BLaER1 treated with 17β-estradiol and CSF1 and Interleukin-3, amounts not matched to agents 10 nM and 100 nM (cell line): ENCODE data around the gene S100G.
"Not testable (repeated sequence)": the region's sequence is repeated elsewhere in the genome, so short reads cannot be mapped to it uniquely, and the experiment has no call there.

ENCODE experiments used
- H3K27ac ChIP-seq, 11 experiments: shearing (Covaris generic); formaldehyde crosslinking; 2 replicates each; pipeline ENCODE4 v1.8.1; 2022
- H3K27me3 ChIP-seq, 11 experiments: shearing (Covaris generic); formaldehyde crosslinking; 2 replicates each; pipeline ENCODE4 v1.8.1; 2022
- H3K36me3 ChIP-seq, 11 experiments: shearing (Covaris generic); formaldehyde crosslinking; 2 replicates each; pipeline ENCODE4 v1.8.1; 2022
- H3K4me1 ChIP-seq, 10 experiments: shearing (Covaris generic); formaldehyde crosslinking; 2 replicates each; pipeline ENCODE4 v1.8.1; 2022
- H3K4me2 ChIP-seq, 11 experiments: shearing (Covaris generic); formaldehyde crosslinking; 2 replicates each; pipeline ENCODE4 v1.8.1; 2022
- H3K4me3 ChIP-seq, 10 experiments: shearing (Covaris generic); formaldehyde crosslinking; 2 replicates each; pipeline ENCODE4 v1.8.1; 2022
- H3K9ac ChIP-seq, 11 experiments: shearing (Covaris generic); formaldehyde crosslinking; 2 replicates each; pipeline ENCODE4 v1.8.1; 2022
- H3K9me3 ChIP-seq, 11 experiments: shearing (Covaris generic); formaldehyde crosslinking; replicated peaks in 1 of 11; 2 replicates each; pipeline ENCODE4 v1.8.1; 2022
- H4K20me1 ChIP-seq, 11 experiments: shearing (Covaris generic); formaldehyde crosslinking; 2 replicates each; pipeline ENCODE4 v1.8.1; 2022
- Cebpa-rat ChIP-seq, 11 experiments: shearing (Covaris generic); IDR thresholded peaks; 2 replicates each; pipeline ENCODE4 v1.8.1; 2022

The S100G gene, protein sequence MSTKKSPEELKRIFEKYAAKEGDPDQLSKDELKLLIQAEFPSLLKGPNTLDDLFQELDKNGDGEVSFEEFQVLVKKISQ

GRCh38 chrX:16649858-16650257 lies at the start of gene S100G:
S100G (plus strand) TSS chrX:16650158; CDS start chrX:16651007, 849 bp downstream.
- H3K9me3 ChIP-seq: no peaks in the 10 kb centered on the region
- no peaks in the 10 kb centered on the region for H3K4me1 ChIP-seq
- H4K20me1 ChIP-seq: peaks cover 0 to 8% (median 0%) of the 10 kb centered on the region in 11 experiments; a peak in 5 of 22 replicates
- no peak within 1 kb of the TSS for H3K27ac ChIP-seq
- H3K4me2 ChIP-seq: no peak within 1 kb of the TSS
- peaks cover 93 to 100% (median 99%) of the 10 kb centered on the region in 11 experiments for H3K27me3 ChIP-seq
- H3K4me3 ChIP-seq: no peak within 1 kb of the TSS
- TF ChIP-seq Cebpa-rat (IDR thresholded peaks at IDR 0.05): no peak
- no peaks in the 10 kb centered on the region for H3K36me3 ChIP-seq
- no peak within 1 kb of the TSS for H3K9ac ChIP-seq

- Histone ChIP-seq H3K27me3 (peaks cover 35 to 79% (median 69%) of the 10 kb centered on the region in 11 experiments), H3K9me3 (no peaks in the 10 kb centered on the region; a peak in 1 of 22 replicates), H4K20me1 (no peaks in the 10 kb centered on the region), H3K4me1 (no peaks in the 10 kb centered on the region), H3K4me2 (no peak overlapping the region), H3K36me3 (0 out of 22 replicates have a peak, but pooled peaks cover 0 to under 1% (median 0%) of the 10 kb centered on the region in 11 experiments), H3K9ac (no peak overlapping the region), H3K4me3 (no peak overlapping the region), H3K27ac (no peak overlapping the region)
- no peak for TF ChIP-seq Cebpa-rat (IDR thresholded peaks at IDR 0.05)
These were observed 48.1 kb upstream of the S100G start for GRCh38 chrX:16601885-16602284.

GRCh38 chrX:16603235-16603634 lies 46.7 kb upstream of the S100G start:
- H3K4me1 ChIP-seq, H3K36me3 ChIP-seq, H3K9me3 ChIP-seq, H4K20me1 ChIP-seq, H3K9ac ChIP-seq, H3K4me3 ChIP-seq, H3K4me2 ChIP-seq, H3K27ac ChIP-seq: not testable (repeated sequence)
- peaks cover 41 to 93% (median 82%) of the 10 kb centered on the region in 11 experiments for H3K27me3 ChIP-seq

- Histone ChIP-seq H4K20me1 (peaks cover 0 to 3% (median 0%) of the 10 kb centered on the region in 11 experiments; a peak in 1 of 22 replicates), H3K4me3 (no peak overlapping the region), H3K27me3 (peaks cover 41 to 99% (median 88%) of the 10 kb centered on the region in 11 experiments), H3K36me3 (0 out of 22 replicates have a peak, but pooled peaks cover 0 to 5% (median 0%) of the 10 kb centered on the region in 11 experiments), H3K4me2 (no peak overlapping the region), H3K27ac (no peak overlapping the region), H3K9me3 (no peaks in the 10 kb centered on the region; a peak in 1 of 22 replicates), H3K4me1 (no peaks in the 10 kb centered on the region), H3K9ac (no peak overlapping the region)
- no peak for TF ChIP-seq Cebpa-rat (IDR thresholded peaks at IDR 0.05)
These were observed 46.1 kb upstream of the S100G start for GRCh38 chrX:16603822-16604221.

- no peak overlapping the region for H3K4me2 ChIP-seq
- H3K36me3 ChIP-seq: 0 out of 22 replicates have a peak, but pooled peaks cover 0 to 5% (median 0%) of the 10 kb centered on the region in 11 experiments
- H3K27ac ChIP-seq: no peak overlapping the region
- no peak for TF ChIP-seq Cebpa-rat (IDR thresholded peaks at IDR 0.05)
- H3K4me3 ChIP-seq: no peak overlapping the region
- H3K4me1 ChIP-seq: no peaks in the 10 kb centered on the region
- peaks cover 42 to 96% (median 89%) of the 10 kb centered on the region in 11 experiments for H3K27me3 ChIP-seq
- H4K20me1 ChIP-seq: peaks cover 0 to 3% (median 0%) of the 10 kb centered on the region in 11 experiments; a peak in 1 of 22 replicates
- H3K9ac ChIP-seq: no peak overlapping the region
- H3K9me3 ChIP-seq: no peaks in the 10 kb centered on the region; a peak in 1 of 22 replicates
These were observed 45.6 kb upstream of the S100G start for GRCh38 chrX:16604337-16604736.

DNA sequence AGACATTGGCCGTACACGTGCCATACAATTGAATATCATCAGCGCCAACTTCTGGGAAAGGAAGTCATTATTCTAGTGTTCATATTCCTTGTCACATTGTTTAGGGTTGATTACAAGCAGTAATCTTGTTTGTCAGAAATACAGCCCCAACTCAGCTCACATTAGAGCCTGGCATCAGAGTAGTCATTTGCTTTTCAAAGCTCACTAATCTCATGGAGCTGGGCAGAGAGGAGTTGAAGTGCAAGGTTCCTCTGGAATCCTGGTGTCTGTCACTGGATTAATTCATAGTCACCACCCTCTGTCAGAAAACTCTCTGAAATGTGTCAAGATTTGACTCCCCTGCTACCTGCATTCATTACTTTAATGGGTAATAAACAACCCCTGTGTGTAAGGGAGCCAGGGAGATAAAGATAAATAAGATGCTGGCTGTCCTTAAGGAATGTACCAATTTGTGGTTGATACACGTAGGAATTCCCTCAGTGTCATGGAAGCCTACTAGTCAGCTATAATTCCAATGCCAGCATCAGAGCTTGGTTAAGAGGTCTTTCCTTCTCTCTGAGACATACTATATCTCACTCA lies 43.7 kb upstream of the S100G start:
- Histone ChIP-seq H3K9ac (no peak overlapping the region), H3K4me1 (no peaks in the 10 kb centered on the region), H3K27ac (no peak overlapping the region), H4K20me1 (peaks cover 0 to 3% (median 0%) of the 10 kb centered on the region in 11 experiments; a peak in 1 of 22 replicates), H3K27me3 (peaks cover 55 to 98% (median 90%) of the 10 kb centered on the region in 11 experiments), H3K9me3 (peaks cover 0 to 8% (median 1%) of the 10 kb centered on the region in 11 experiments; a peak in 8 of 22 replicates), H3K4me2 (no peak overlapping the region), H3K4me3 (no peak overlapping the region), H3K36me3 (peaks cover 0 to 5% (median 0%) of the 10 kb centered on the region in 11 experiments; a peak in 1 of 22 replicates)
- TF ChIP-seq Cebpa-rat (IDR thresholded peaks at IDR 0.05): no peak

DNA sequence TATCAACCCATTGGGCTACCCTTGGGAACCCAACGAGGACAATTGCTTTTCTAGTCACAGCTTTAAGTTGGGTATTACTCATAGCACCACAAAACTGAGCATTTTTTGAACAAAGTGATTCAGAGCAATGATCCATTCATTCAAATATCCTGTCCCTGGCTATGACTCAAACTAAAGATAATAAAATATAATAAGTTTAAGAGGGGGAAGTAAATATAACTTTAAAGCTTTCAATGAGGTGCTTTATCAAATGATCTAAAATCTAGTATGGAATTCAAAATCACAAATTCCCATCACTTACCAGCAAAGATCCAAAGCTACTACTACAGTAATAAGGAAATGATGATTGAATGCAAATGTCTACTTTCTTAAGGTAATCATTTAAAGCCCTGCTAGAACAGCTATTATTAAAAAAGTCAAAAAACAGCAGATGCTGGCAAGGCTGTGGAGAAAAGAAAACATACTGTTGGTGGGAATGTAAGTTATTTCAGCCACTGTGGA lies 39.8 kb upstream of the S100G start:
- TF ChIP-seq Cebpa-rat (IDR thresholded peaks at IDR 0.05): no peak
- Histone ChIP-seq H4K20me1 (peaks cover 0 to 3% (median 0%) of the 10 kb centered on the region in 11 experiments; a peak in 3 of 22 replicates), H3K4me2 (no peak overlapping the region), H3K4me3 (no peak overlapping the region), H3K27ac (no peak overlapping the region), H3K27me3 (peaks cover 73 to 99% (median 95%) of the 10 kb centered on the region in 11 experiments), H3K9ac (no peak overlapping the region), H3K9me3 (peaks cover 0 to 10% (median 4%) of the 10 kb centered on the region in 11 experiments; a peak in 8 of 22 replicates), H3K4me1 (no peaks in the 10 kb centered on the region), H3K36me3 (peaks cover 0 to 19% (median 5%) of the 10 kb centered on the region in 11 experiments; a peak in 8 of 22 replicates)

- H3K4me2 ChIP-seq, H3K27ac ChIP-seq, H3K9ac ChIP-seq, H4K20me1 ChIP-seq, H3K4me1 ChIP-seq, H3K4me3 ChIP-seq: not testable (repeated sequence)
- H3K36me3 ChIP-seq: peaks cover 0 to 19% (median 5%) of the 10 kb centered on the region in 11 experiments; a peak in 8 of 22 replicates
- H3K27me3 ChIP-seq: peaks cover 78 to 99% (median 96%) of the 10 kb centered on the region in 11 experiments
- peaks cover 0 to 10% (median 4%) of the 10 kb centered on the region in 11 experiments; a peak in 8 of 22 replicates for H3K9me3 ChIP-seq
These were observed 39.3 kb upstream of the S100G start for GRCh38 chrX:16610654-16611053.

DNA sequence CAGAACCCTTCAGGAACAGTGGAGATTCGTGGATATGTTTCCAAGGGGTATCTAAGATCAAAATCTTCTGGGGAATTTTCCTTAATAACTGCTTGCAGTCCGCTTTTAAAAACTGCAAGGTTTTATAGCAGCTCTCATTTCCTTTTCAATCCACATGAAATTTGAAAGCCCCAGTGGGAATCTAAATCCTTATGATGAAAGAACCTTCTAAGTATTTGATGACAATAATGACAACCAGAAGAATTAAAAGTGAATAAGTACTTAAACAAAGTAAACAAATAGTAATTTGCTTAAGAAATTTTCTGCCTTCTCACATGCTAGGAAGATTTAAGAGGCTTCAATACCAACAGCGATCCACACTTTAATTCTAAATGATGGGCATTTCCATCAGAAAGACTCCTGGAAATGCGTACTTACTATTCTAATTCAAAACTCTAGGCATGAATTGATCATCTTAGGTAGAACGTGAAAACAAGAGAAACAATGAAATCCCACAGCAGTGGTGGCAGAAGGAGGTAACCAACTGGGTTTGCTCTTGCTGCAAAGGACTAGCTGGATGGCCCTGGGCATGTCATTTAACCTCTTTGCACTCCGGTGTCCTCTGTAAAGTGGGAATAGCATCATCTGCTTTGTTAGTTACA lies 37.6 kb upstream of the S100G start:
- TF ChIP-seq Cebpa-rat (IDR thresholded peaks at IDR 0.05): no peak
- peaks cover 81 to 100% (median 97%) of the 10 kb centered on the region in 11 experiments for H3K27me3 ChIP-seq
- H3K9ac ChIP-seq: no peak overlapping the region
- no peak overlapping the region for H3K4me3 ChIP-seq
- no peaks in the 10 kb centered on the region for H3K4me1 ChIP-seq
- no peak overlapping the region for H3K27ac ChIP-seq
- peaks cover 0 to 25% (median 5%) of the 10 kb centered on the region in 11 experiments; a peak in 8 of 22 replicates for H3K36me3 ChIP-seq
- peaks cover 0 to 10% (median 4%) of the 10 kb centered on the region in 11 experiments; a peak in 8 of 22 replicates for H3K9me3 ChIP-seq
- no peak overlapping the region for H3K4me2 ChIP-seq
- no peaks in the 10 kb centered on the region; a peak in 2 of 22 replicates for H4K20me1 ChIP-seq
